ENCODE data around the gene NFIX.

NFIX gene

DNA sequence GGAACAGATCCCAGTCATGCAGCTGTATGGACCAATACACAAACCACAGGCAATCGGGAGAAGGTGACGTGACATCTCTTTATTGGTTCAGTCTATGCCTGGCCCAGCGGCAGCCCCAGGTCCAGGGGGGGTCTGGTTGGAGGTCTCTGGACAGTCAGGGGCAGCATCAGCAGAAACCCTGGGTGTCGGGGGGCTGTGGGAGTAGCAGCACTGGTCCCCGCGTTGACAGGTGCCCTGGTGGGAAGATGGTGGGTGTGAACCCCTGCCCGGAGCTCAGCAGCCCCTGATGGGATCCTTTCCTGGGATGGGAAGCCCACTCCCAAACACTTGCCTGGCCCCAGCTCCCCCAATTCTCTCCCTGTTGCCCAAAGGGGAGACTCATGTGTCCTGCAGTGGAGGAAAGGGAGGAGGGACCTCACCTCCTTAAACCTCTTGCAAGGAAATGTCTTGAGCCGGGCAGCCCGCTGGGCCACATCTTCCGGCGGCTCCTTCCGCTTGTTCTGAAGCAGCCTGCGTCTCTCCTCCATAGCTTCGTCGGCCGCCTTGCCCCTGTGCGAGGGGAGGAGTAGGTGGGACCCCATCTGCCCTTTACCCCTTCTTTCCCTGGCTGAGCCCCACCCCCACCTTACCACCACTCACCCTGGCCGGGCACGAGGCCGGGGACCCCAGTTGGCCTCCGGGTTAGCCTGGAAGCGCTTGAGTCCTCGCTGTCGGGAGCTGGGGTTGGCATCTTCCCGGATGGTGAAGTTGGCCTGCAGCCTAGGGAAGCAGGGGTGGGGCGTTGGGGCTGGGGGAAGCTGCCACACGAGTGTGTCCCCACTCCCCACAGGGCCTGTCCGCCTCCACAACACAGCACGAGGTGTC, 109.8 kb downstream of the NFIX start:
- H3K4me3 ChIP-seq (ENCODE audit: low read length) = peak overlapping the region; percentile 54
- peaks cover 10% of the 10 kb centered on the region for H3K4me1 ChIP-seq (ENCODE audit: control insufficient read depth, insufficient read depth, low read length)
- no peak overlapping the region for H3K27ac ChIP-seq (ENCODE audit: low read depth, low read length)
- peaks cover 12% of the 10 kb centered on the region for H3K36me3 ChIP-seq (ENCODE audit: control insufficient read depth, insufficient read depth, low read length)
- no peaks in the 10 kb centered on the region for H3K27me3 ChIP-seq (ENCODE audit: control insufficient read depth, insufficient read depth, low read length)
- peak overlapping the region; percentile 21 for H3K9ac ChIP-seq (ENCODE audit: low read length)

DNA sequence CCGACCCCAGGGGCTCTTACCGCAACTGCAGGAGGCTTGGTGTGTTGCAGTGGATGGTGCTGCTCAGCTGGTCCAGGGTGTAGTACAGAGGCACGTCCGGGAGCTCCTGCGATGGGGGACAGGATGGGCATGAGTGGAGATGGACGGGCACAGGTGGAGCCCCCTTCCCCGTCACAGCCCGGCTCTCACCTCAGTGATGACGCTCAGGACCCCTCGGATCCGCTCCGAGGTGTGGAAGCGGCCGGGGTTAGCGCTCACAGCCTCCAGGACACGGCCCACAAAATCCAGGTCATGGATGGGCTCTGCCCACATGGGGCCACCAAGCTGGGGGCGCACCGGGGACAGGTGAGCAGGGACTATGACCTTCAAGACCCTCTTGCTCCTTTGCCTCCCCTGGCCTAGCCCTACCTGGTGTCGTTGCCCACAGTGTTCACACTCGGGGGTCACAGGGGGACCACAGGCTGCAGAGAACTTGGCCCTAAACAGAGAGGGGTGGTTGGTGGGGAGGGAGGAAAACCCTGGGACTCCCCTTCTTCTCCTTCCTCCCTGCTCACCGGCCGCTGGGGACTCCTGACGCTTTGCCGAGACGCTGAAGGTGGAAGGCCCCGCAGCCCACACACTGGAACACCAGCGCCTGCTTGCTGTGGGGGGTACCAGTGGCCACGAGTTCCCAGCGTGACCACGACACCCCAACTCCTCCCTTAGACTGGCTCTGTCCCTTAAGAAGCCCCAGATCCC, 114.3 kb downstream of the NFIX start:
- H3K4me3 ChIP-seq (ENCODE audit: low read length) = no peak overlapping the region
- H3K36me3 ChIP-seq (ENCODE audit: control insufficient read depth, insufficient read depth, low read length) = peaks cover 15% of the 10 kb centered on the region
- H3K9ac ChIP-seq (ENCODE audit: low read length) = no peak overlapping the region
- no peak overlapping the region for H3K27ac ChIP-seq (ENCODE audit: low read depth, low read length)
- H3K27me3 ChIP-seq (ENCODE audit: control insufficient read depth, insufficient read depth, low read length) = no peaks in the 10 kb centered on the region
- no peaks in the 10 kb centered on the region for H3K4me1 ChIP-seq (ENCODE audit: control insufficient read depth, insufficient read depth, low read length)

DNA sequence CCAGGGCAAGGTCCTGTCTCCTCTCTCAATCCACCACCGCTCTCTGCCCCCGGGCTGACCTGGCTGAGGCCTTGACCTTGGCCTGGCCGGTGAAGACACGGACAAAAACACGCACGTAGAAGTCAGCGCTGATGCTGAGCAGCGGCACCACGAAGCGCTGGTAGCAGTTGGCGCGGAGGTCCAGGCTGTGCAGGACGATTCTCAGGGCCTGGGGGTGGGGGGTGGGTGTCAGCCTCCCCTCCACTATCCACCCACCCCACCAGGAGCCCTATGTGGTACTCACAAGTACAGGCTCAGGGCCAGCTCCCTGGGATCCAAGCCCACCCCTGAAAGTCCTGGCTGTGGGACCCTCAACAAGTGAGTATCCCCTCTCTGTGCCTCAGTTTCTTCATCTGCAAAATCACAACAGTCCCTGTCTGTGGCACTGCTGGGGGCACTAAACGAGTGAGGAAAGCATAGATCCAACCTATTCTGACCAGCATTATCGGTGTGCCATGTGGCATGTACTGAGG, 114.9 kb downstream of the NFIX start:
- Histone ChIP-seq H3K36me3 (ENCODE audit: control insufficient read depth, insufficient read depth, low read length) (peaks cover 15% of the 10 kb centered on the region), H3K9ac (ENCODE audit: low read length) (no peak overlapping the region), H3K4me3 (ENCODE audit: low read length) (no peak overlapping the region), H3K4me1 (ENCODE audit: control insufficient read depth, insufficient read depth, low read length) (no peaks in the 10 kb centered on the region), H3K27me3 (ENCODE audit: control insufficient read depth, insufficient read depth, low read length) (no peaks in the 10 kb centered on the region), H3K27ac (ENCODE audit: low read depth, low read length) (no peak overlapping the region)

DNA sequence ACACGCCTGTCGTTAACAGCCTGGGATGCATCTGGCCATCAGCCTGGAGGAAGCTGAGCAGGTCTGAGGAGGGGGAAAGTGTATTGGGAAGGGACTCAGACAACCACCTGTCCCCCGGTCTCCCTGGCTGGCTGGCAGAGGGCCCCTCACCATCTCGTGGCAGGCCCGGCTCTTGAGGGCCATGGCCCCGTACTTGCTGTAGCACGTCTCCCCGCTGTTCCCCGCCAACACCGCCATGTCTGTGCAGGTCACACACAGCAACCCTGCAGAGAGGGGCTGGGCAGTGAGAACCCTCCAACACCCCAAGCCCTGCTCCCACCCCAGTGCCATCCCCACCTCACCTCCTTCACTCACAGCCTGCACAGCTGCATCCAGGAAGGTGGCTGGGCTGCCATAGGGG, 117.3 kb downstream of the NFIX start:
- Histone ChIP-seq H3K27me3 (ENCODE audit: control insufficient read depth, insufficient read depth, low read length) (no peaks in the 10 kb centered on the region), H3K36me3 (ENCODE audit: control insufficient read depth, insufficient read depth, low read length) (peaks cover 13% of the 10 kb centered on the region), H3K27ac (ENCODE audit: low read depth, low read length) (no peak overlapping the region), H3K4me3 (ENCODE audit: low read length) (no peak overlapping the region), H3K4me1 (ENCODE audit: control insufficient read depth, insufficient read depth, low read length) (peaks cover 5% of the 10 kb centered on the region), H3K9ac (ENCODE audit: low read length) (no peak overlapping the region)

DNA sequence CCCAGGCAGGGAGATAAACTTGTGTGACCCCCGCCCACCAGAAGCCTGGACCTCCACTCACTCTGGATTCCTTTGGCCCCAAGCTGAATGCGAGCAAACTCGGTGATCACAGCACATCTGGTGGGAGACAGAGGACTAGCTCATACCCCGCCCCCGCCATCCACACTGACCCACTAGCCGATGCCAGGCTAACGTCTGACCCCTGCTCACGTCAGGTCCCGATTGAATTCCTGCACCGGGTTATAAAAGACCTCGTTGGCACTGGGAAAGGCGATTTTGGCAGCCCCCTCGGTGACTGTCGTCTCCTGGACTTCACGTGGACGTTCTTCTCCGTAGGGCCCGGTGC, 120.6 kb downstream of the NFIX start:
- Histone ChIP-seq H3K27ac (ENCODE audit: low read depth, low read length) (no peak overlapping the region), H3K36me3 (ENCODE audit: control insufficient read depth, insufficient read depth, low read length) (no peaks in the 10 kb centered on the region), H3K9ac (ENCODE audit: low read length) (peak overlapping the region; percentile 49), H3K4me1 (ENCODE audit: control insufficient read depth, insufficient read depth, low read length) (peaks cover 13% of the 10 kb centered on the region), H3K27me3 (ENCODE audit: control insufficient read depth, insufficient read depth, low read length) (no peaks in the 10 kb centered on the region), H3K4me3 (ENCODE audit: low read length) (peak overlapping the region; percentile 95)

DNA sequence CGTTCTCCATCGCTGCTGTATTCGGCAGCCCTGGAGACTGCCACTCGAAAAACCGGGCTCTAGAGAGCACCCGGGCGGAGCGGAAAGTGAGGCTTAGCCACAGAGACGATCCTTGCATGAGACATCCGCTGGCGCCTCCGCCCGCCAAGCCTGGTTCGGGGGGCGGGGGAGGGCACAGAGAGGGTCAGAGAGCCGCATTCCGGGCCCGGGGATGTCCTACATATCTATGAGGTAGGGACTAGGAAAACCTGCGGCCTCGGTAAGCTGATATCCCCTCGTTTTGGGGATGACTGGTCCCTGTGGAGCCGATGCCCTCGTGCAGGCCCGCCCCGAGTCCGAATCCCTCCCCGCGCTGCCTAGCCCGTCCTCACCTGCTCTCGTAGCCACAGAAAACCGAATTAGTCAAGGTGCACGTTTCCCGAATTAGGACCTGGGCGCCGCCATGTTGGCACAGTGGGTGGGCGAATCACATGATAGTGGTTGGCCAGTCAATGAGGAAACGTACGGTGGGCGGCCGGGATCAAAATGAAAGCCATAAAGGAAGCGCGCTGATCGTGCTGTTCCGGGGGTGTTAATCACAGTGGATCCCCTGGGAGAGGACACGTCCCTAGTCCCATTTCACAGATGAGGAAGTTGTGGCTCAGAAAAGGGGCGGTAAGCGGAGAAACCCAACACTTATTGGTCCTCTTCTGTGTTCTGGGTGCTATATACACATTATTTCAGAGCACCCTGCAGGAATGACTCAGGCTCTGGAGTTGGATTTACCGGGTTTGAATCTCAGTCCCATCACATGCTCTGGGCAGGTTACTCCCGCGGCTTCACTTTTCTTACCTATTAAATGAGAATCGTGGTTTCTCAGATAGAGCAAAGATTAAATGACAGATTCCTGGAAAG, 121.3 kb downstream of the NFIX start, which contains the start of gene TRMT1:
Gene TRMT1, minus strand, starts transcription at position 459 of the 894 bp plus-strand sequence. Its CDS starts 341 bp downstream, at position 118.
- H3K4me3 ChIP-seq (ENCODE audit: low read length) = peak within 1 kb of the TSS; percentile 95
- H3K27ac ChIP-seq (ENCODE audit: low read depth, low read length) = peak within 1 kb of the TSS; percentile 65
- peak within 1 kb of the TSS; percentile 49 for H3K9ac ChIP-seq (ENCODE audit: low read length)
- no peaks in the 10 kb centered on the region for H3K36me3 ChIP-seq (ENCODE audit: control insufficient read depth, insufficient read depth, low read length)
- no peaks in the 10 kb centered on the region for H3K27me3 ChIP-seq (ENCODE audit: control insufficient read depth, insufficient read depth, low read length)
- H3K4me1 ChIP-seq (ENCODE audit: control insufficient read depth, insufficient read depth, low read length) = peaks cover 13% of the 10 kb centered on the region

DNA sequence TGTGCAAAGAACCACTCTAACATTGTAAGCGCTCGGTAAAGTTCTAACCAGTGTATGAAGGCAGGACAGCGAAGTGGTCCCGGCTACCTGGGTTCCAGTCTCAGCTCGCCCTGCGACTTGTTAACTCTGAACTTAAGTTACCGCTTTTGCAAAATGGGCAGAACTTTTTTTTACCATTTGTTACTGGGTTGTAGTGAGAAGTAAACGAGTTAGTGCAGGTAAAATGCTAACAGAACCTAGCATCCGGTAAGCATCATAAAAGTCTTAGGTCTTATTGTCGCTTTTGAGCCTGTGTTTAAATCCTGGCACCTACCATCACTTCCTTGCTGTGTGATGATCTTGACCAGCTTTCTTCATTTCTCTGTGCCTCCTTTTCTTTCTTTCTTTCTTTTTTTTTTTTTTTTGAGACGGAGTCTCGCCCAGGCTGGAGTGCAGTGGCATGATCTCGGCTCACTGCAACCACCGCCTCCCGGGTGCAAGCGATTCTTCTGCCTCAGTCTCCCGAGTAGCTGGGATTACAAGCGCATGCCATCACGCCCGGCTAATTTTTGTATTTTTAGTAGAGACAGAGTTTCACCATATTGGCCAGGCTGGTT, 122.0 kb downstream of the NFIX start:
- Histone ChIP-seq H3K36me3 (ENCODE audit: control insufficient read depth, insufficient read depth, low read length) (no peaks in the 10 kb centered on the region), H3K27ac (ENCODE audit: low read depth, low read length) (peak overlapping the region; percentile 68), H3K27me3 (ENCODE audit: control insufficient read depth, insufficient read depth, low read length) (no peaks in the 10 kb centered on the region), H3K9ac (ENCODE audit: low read length) (no peak overlapping the region), H3K4me1 (ENCODE audit: control insufficient read depth, insufficient read depth, low read length) (peaks cover 13% of the 10 kb centered on the region), H3K4me3 (ENCODE audit: low read length) (peak overlapping the region; percentile 95)

DNA sequence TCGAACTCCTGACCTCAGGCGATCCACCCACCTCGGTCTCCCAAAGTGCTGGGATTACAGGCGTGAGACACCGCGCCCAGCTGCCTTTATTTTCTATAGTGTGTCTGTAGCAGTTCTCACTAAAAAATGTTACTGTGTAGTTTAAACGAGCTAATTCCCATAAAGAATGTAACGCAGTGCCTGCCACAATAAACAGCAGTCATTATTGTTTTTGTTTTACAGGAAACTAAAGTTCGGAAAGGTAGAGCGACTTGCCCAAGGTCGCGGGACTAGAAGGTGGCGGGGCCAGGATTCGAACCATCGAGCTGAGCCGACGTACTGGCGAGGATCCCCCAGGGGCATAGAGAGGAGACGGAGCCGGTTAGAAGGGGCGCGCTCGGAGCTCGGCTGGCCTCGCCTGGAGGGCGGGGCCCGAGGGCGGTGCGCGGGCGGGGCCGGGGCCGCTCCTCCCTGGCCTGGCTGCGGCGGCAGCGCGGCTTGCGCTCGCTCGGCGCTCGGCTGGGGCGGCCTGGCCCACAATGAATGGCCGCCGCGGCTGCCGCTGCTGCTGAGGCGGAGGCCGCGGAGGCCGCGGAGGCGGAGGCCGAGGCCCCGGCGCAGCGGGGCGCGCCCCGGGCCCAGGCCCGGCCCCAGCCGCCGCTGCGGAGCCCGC, 122.6 kb downstream of the NFIX start, which contains the start of gene NACC1:
Gene NACC1, plus strand, starts transcription at position 493 of the 652 bp plus-strand sequence. CDS start 16,944 bp downstream, outside the sequence.
- H3K27ac ChIP-seq (ENCODE audit: low read depth, low read length) = peak within 1 kb of the TSS; percentile 68
- H3K36me3 ChIP-seq (ENCODE audit: control insufficient read depth, insufficient read depth, low read length) = no peaks in the 10 kb centered on the region
- H3K4me1 ChIP-seq (ENCODE audit: control insufficient read depth, insufficient read depth, low read length) = peaks cover 13% of the 10 kb centered on the region
- peak within 1 kb of the TSS; percentile 39 for H3K9ac ChIP-seq (ENCODE audit: low read length)
- H3K27me3 ChIP-seq (ENCODE audit: control insufficient read depth, insufficient read depth, low read length) = no peaks in the 10 kb centered on the region
- H3K4me3 ChIP-seq (ENCODE audit: low read length) = peak within 1 kb of the TSS; percentile 95

DNA sequence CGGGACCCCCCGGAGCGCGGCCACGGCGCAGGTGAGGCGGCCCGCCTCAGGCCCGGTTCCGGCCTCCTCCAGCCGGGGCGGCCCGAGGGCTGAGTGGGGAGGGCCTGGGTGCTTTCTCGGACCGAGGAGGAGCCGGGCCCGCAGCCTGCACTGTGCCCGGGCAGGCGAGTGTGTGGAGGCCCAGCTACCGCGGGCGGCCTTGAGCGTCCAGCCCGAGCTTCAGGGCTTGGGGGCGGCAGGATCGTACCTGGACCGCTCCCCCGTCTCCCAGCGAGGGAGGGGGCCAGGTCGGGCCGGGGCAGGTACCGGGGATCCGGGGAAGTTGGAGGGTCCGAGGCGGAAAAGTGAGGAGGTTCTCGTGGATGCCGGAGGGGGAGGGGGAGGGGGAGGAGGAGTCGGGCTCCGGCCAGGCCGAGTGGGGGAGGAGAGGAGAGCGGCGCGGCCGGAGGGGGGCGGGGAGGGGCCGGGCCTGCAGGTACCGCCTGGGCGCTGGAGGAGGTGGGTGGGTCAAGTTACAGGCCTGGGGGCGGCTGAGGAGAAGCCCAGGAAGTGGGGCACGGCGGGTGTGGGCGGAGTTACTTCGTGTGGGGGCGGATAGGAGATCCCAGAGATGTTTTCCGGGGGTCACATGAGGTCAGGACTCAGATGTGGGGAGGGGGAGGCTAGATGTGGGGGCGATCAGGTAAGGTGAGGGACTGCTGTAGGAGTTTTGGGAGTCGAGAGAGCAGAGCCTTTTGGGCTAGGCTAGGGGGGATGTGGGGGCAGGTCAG, 123.3 kb downstream of the NFIX start:
- H3K4me1 ChIP-seq (ENCODE audit: control insufficient read depth, insufficient read depth, low read length) = peaks cover 13% of the 10 kb centered on the region
- H3K36me3 ChIP-seq (ENCODE audit: control insufficient read depth, insufficient read depth, low read length) = no peaks in the 10 kb centered on the region
- H3K27me3 ChIP-seq (ENCODE audit: control insufficient read depth, insufficient read depth, low read length) = no peaks in the 10 kb centered on the region
- H3K9ac ChIP-seq (ENCODE audit: low read length) = peak overlapping the region; percentile 27
- H3K4me3 ChIP-seq (ENCODE audit: low read length) = peak overlapping the region; percentile 67
- H3K27ac ChIP-seq (ENCODE audit: low read depth, low read length) = no peak overlapping the region

DNA sequence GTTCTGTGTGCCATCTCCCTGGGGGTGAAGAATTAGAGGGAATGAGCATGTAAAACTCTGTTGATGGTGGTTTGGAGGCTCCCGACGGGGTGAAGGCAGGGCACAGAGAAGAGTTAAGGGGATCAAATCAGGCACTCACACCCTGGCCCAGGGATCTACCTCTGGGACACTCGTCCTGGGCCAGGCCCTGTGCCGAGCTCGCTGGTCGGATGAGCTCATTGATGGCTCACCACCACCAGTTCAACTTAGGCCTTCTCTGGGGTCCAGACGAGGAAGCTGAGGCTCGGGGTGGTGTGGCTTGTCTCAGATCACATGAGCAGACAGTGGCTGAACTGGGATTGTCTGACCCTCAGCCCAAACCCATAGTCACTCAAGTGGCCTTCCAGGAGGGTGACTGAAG, 124.4 kb downstream of the NFIX start:
- H3K4me3 ChIP-seq (ENCODE audit: low read length) = peak overlapping the region; percentile 25
- no peak overlapping the region for H3K9ac ChIP-seq (ENCODE audit: low read length)
- no peaks in the 10 kb centered on the region for H3K27me3 ChIP-seq (ENCODE audit: control insufficient read depth, insufficient read depth, low read length)
- H3K36me3 ChIP-seq (ENCODE audit: control insufficient read depth, insufficient read depth, low read length) = no peaks in the 10 kb centered on the region
- no peak overlapping the region for H3K27ac ChIP-seq (ENCODE audit: low read depth, low read length)
- peaks cover 13% of the 10 kb centered on the region for H3K4me1 ChIP-seq (ENCODE audit: control insufficient read depth, insufficient read depth, low read length)

DNA sequence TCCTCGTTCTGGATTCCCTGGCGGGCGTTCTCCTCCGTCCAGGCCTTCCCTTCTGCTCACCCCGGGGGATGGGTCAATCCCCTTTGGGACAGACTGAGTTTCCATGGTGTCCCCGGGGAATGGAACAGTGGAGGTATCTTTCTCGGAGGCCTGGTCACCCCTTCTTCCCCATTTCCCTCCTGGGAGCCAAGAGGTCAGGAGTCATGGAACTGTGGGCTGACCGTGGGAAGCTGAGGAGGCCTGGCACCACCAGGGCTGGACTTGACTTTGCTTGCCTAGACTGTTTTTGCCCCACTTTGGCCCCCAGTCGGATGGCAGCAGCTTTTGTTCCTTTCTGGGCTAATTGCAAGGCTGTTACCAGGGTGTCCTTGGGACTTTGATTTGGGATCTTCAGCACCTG, 124.8 kb downstream of the NFIX start:
- Histone ChIP-seq H3K9ac (ENCODE audit: low read length) (no peak overlapping the region), H3K36me3 (ENCODE audit: control insufficient read depth, insufficient read depth, low read length) (no peaks in the 10 kb centered on the region), H3K27me3 (ENCODE audit: control insufficient read depth, insufficient read depth, low read length) (no peaks in the 10 kb centered on the region), H3K4me3 (ENCODE audit: low read length) (no peak overlapping the region), H3K4me1 (ENCODE audit: control insufficient read depth, insufficient read depth, low read length) (peaks cover 13% of the 10 kb centered on the region), H3K27ac (ENCODE audit: low read depth, low read length) (no peak overlapping the region)
